ENCODE data around the gene DVL2. TPM values are rescaled to one million over a fixed set of nuclear protein-coding genes. Genes with fewer than 3 reads are reported as not detected.

The DVL2 gene
- polyA plus RNA-seq, 1 donor from 2014 or later: 41.1 TPM

- Histone ChIP-seq H2AFZ (ENCODE audit: low read depth, low read length) (no peak overlapping the region), H3K27ac (ENCODE audit: low read length) (no peak overlapping the region), H3K27me3 (ENCODE audit: insufficient read depth, low read depth, low read length) (peaks cover 30% of the 10 kb centered on the region), H3K4me2 (ENCODE audit: low read length) (no peak overlapping the region), H3K9me3 (ENCODE audit: low read length) (no peaks in the 10 kb centered on the region), H3K9me2 (ENCODE audit: insufficient read depth, low read length) (no peaks in the 10 kb centered on the region), H4K20me1 (ENCODE audit: insufficient read depth) (no peaks in the 10 kb centered on the region), H3F3A (ENCODE audit: insufficient read depth, low read length, poor library complexity, severe bottlenecking) (no peaks in the 10 kb centered on the region), H3K36me3 (ENCODE audit: insufficient read depth, low read length) (peaks cover 4% of the 10 kb centered on the region), H3K9ac (ENCODE audit: low read length) (no peak overlapping the region), H3K79me2 (replicated peaks; ENCODE audit: insufficient read depth, low read length) (peaks cover 12% of the 10 kb centered on the region), H3K4me3 (ENCODE audit: low read length) (no peak overlapping the region)
- TF ChIP-seq EZH2 (IDR thresholded peaks at IDR 0.05; ENCODE audit: borderline replicate concordance, insufficient read depth, low read length, poor library complexity, severe bottlenecking) (no peak), CTCF (IDR thresholded peaks at IDR 0.05; ENCODE audit: poor library complexity, severe bottlenecking) (no peak), MXI1 (conservative IDR thresholded peaks at IDR 0.05; ENCODE audit: poor library complexity, severe bottlenecking) (no peak), TAF1 (IDR thresholded peaks at IDR 0.05; ENCODE audit: low read depth) (no peak), EP300 (conservative IDR thresholded peaks at IDR 0.05; ENCODE audit: poor library complexity, severe bottlenecking) (no peak), POLR2AphosphoS5 (IDR thresholded peaks at IDR 0.05) (no peak), REST (IDR thresholded peaks at IDR 0.05; ENCODE audit: borderline replicate concordance) (no peak), RAD21 (conservative IDR thresholded peaks at IDR 0.05) (no peak), SMC3 (conservative IDR thresholded peaks at IDR 0.05; ENCODE audit: poor library complexity) (no peak)
Observed at GRCh38 chr17:7256766-7257456, 22.6 kb upstream of the DVL2 start.

GRCh38 chr17:7254511-7254910, 20.2 kb upstream of the DVL2 start:
- Histone ChIP-seq H3K27ac (ENCODE audit: low read length) (no peak overlapping the region), H2AFZ (ENCODE audit: low read depth, low read length) (no peak overlapping the region), H3K4me3 (ENCODE audit: low read length) (no peak overlapping the region), H3F3A (ENCODE audit: insufficient read depth, low read length, poor library complexity, severe bottlenecking) (no peaks in the 10 kb centered on the region), H3K9me2 (ENCODE audit: insufficient read depth, low read length) (no peaks in the 10 kb centered on the region), H3K79me2 (replicated peaks; ENCODE audit: insufficient read depth, low read length) (peaks cover 30% of the 10 kb centered on the region), H3K9me3 (ENCODE audit: low read length) (no peaks in the 10 kb centered on the region), H3K27me3 (ENCODE audit: insufficient read depth, low read depth, low read length) (peaks cover 6% of the 10 kb centered on the region), H3K4me2 (ENCODE audit: low read length) (no peak overlapping the region), H3K9ac (ENCODE audit: low read length) (no peak overlapping the region), H3K36me3 (ENCODE audit: insufficient read depth, low read length) (peaks cover 4% of the 10 kb centered on the region), H4K20me1 (ENCODE audit: insufficient read depth) (no peaks in the 10 kb centered on the region)
- no peak for TF ChIP-seq REST (IDR thresholded peaks at IDR 0.05; ENCODE audit: borderline replicate concordance)
